HG03354 (cell line): ENCODE measurements around the gene GNAI3.

Experiments
- ATAC-seq: cut with Tn5 transposase; IDR thresholded peaks from one replicate; pipeline ENCODE4 v1.9.1; 2021; ENCODE audit warnings: mild to moderate bottlenecking; ENCODE audit not compliant: unreplicated experiment, poor library complexity, severe bottlenecking

Gene GNAI3

DNA sequence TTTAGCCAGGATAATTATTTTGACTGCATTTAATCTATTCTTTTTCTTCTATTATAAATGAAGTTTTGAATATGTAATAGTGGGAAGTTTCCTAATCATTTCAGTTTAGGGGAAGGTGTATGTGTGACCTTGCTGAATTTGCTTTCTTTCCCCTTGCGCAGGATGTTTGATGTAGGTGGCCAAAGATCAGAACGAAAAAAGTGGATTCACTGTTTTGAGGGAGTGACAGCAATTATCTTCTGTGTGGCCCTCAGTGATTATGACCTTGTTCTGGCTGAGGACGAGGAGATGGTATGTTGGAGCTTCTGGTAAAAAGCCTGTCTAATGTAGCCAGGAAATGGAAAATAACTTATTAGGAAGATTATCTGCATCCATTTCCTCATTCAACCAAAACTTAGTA is 37.6 kb downstream of the GNAI3 start:
- ATAC-seq, result no peak

DNA sequence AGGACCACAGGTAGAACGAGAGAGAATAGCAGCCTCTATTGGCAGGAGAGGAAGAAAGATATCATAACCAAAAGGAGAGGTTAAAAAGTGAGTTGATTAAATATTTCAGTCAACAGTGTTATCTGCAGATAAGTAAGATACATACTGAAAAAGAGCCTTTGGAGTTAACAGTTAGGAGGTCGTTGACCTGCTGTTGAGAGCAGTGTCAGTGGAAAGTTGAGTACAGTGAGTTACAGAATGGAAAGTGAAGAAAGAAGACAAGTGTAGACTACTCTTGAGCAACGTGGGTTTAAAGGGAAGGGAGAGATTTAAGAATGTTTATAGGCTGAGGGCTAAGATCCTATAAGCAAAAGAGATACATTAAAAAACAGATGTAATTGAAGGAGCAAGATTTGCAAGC is 40.8 kb downstream of the GNAI3 start:
- ATAC-seq, result no peak

DNA sequence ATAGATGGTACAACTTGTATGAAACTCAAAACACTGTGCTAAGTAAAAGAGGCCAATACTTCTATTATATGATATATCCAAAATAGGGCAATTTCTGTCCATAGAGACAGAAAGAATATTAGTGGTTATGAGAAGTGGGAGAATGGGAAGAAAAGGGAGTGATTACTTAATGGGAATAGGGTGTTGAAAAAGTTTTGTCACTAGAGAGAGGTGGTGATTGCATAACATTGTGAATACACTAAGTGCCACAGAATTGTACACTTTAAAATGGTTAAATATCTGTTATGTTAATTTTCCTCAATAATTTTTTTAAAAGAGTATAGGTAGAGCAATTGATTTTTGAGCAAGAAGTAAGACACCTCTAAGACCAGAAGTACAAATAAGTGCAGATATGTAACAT is 41.3 kb downstream of the GNAI3 start:
- ATAC-seq, result no peak

DNA sequence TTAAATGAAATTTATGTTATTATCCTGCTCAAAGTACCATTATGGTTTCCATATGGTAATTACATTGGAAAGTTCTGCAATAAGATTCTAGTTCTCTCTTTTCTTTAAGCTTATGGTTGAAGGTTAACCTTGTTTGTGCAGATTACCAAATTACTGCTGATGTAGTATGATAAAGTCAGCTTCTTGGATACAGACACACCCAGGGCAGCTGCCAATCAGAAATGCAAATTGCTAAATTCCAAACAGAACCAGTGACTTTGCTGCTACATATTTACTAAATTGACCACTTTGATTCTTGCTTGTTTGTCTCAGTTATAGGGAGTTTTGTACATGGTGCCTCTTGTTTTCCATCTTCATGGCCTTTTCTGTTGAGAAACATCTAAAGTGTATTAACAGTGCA is 44.5 kb downstream of the GNAI3 start:
- no peak for ATAC-seq

DNA sequence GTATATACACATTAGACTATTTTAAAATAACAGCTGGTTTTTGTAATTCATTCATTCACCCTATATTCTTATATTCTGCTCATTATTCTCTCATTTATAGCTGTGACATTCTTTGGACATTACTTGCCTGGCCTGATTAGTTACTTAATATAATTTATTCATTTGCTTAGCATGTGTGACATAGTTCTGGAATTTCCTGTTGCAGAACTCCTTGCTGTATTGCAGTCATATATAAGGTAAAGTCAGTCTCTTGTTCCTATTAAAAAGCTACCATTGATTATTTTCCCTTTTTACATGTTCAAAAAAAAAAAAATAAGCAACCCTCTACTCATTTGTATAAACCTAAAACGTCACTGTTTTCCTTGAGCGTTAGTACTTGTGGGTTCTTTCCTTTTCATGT is 47.1 kb downstream of the GNAI3 start:
- no peak for ATAC-seq

DNA sequence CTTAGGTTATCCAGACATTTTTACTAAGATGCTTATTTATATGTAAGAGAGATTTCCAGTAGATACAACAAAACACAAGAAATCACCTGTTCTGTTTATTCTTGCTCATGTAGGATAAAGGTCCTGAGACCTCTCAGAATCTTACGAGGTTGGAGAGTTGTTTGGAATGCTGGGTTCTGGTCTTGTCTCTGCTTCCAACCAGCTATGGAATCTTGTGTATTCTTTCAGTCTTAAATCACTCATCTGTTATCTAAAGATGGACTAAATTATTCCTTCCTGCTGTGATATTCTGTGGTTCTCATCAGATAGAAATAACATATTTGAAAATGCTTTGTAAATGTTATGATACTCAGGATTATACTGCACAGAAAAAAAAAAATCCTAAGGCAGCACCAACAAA is 49.7 kb downstream of the GNAI3 start:
- no peak for ATAC-seq

DNA sequence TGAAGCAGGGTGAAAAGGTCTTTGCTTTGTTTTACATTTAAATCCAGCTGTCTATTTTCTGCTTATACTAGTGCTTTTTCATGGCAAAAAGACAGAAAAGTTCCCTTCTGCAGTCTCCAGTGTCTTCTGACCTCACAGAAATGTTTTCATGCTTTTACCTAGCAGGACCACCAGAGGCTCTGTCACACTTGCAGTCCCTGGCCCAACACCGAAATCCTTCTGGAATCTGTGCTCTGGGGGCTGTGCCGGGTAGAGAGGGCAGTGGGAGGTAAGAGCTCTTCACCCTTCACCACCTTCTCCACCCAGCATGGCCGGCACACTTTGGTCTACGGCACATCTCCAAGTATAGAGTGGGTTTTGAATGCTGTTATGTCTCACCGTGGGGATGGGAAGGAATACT is 50.2 kb downstream of the GNAI3 start:
- ATAC-seq, result no peak

DNA sequence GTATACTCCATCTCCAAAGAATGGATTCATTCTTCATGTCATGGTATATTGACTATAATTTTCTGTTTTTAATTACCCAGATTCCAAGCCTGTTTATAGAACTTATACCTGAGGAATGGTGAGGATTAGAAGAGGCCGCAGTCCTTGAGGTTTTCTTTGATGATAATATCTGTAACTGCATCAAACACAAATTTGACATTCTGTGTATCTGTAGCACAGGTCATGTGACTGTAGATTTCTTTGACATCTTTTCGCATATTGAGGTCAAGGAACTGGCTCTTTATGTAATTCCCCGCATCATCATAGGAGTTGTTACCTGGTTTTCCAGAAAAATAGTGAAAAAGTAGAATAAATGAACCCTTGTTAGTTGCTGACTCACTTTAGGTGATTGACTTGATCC is 54.8 kb downstream of the GNAI3 start:
- ATAC-seq, result no peak

DNA sequence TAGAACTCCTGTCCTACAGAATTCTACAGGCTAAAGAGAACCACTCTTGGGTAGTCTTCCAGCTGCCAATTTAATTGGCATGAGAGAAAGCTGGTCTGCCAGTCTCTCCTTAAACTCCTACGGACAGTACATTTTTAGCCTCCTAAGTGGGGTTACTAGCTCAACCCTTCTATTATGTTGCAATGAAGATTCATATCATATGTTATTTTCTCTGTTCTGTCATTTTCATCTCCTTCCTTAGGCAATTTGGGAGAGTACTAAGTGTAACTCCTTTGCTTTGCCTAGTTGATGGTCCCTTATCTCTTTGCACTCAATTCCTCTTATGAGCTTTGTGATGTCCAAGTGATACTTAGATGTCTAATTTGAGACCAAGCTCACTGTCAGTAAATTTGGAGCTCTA is 57.0 kb downstream of the GNAI3 start:
- no peak for ATAC-seq

DNA sequence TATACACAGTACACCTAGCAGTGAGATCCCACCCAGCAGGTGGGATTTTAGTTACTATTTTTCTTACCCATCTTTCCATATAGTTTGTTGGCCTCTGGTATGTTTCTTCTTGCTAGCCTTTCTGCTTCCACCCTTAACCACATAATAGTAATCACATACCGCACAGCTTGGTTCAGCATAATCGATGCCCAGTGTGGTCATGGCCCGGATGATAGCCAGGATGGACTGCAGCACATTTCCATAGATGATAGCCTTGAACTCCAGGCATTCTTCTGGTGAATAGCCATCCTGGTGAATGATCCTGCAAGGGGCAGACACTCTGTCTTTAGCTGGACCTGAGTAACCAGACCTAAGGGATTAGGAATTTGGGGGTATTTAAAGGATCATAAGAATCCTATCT is 61.5 kb downstream of the GNAI3 start:
- no peak for ATAC-seq

DNA sequence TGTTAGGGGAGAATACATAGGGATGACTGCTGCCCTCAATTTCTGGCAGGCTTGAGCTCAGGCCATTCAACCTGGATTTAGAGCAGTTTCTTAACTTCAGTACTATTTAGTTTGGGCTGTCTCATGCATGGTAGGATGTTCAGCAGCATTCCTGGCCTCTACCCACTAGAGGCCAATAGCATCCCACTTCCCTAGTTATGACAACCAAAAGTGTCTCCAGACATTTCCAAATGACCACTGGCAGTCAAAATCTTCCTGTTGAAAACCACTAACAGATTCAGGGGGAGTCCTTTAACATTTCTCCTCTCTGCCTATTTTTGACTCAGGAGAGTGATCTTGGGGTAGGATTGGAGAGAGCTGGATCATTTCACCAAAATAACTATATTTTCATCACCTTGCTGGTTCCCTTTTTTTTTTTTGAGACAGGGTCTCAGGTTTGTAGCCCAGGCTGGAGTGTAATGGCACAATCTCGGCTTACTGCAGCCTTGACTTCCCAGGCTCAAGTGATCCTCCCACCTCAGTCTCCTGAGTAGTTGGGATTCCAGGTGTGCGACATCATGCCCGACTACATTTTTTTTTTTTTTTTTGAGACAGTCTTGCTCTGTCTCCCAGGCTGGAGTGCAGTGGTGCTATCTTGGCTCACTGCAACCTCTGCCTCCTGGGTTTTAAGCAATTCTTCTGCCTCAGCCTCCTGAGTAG is 62.3 kb downstream of the GNAI3 start:
- ATAC-seq, result no peak

DNA sequence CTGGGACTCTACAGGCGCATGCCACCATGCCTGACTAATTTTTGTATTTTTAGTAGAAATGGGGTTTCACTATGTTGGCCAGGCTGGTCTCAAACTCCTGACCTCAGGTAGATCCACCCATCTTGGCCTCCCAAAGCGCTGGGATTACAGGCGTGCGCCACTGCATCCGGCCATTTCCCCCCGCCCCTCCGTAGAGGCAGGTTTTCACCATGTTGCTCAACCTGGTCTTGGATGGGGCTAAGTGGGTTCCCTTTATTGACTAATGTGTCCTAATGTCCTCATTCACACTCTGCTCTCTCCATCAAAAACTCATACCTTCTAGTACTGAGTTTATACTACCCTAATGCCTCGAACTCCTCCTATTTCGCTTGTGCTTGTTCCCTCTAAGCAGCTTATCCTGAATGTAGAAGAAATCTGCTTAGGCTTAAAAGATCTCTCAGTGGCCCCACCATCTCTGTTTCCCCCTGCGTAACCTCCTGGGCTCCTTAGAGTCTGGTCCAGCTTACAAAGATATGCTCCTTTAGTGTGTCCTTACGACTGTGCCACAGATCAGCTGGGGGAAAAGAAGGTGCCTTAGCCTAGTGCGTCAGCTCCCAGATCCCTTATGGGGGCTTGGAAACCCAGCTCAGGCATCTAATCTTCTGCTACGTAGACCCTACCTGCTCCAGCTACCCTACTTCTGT is 63.0 kb downstream of the GNAI3 start:
- ATAC-seq, result no peak

DNA sequence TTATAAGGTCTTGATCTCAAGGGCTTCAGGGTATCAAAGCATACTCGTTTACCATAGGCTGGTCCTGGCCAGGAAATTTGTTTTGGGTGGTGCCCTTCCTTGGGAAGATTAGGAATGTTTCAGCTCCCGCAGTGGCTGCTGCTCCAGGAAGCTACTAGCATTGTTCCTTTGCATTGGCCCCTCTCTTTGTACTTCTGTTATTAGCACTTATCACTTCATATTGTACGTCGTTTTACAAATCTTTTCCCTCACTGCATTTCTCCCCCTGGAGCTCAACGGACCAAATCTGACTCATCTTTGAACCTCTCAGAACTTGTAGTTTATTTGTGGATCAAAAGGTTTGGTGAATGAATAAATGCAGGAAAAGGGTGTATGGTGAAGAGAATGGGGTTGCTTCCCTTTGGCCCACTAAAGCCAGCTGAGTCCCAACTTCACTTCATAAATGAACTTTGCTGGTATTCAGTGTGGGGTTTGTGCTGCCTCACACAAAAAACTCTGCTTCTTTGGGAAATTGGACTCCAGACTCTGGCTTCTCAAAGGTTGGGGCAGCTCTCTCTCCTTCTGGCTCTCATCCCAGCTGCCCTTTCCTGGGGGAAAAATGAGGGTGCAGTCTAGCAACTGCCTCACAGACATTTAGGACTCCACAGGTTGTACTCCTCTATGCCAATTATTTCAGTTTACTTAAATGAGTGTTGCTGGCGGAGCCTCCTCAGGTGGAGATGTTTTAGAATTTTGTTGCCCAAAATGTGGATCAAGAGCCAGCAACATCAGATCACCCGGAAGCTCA is 65.1 kb downstream of the GNAI3 start:
- no peak for ATAC-seq

DNA sequence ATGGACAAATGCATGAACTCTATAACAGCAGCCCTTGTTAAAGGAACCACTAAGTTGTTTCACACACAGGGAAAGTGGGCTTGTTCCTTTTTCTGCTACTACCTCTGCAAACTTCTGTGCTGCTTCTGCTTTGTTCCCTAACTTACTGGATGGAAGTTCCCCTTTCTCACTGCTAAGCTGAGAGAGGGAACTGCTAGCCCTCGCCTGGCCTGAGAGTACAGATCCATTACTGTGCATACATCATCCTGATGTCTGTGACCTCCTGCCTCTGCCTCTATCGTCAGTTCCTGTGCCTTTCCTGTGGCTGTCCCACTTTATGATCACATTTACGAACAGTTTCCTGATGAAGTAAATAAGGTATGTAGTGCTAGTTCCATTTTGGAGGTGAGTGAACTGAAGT is 67.5 kb downstream of the GNAI3 start:
- no peak for ATAC-seq

DNA sequence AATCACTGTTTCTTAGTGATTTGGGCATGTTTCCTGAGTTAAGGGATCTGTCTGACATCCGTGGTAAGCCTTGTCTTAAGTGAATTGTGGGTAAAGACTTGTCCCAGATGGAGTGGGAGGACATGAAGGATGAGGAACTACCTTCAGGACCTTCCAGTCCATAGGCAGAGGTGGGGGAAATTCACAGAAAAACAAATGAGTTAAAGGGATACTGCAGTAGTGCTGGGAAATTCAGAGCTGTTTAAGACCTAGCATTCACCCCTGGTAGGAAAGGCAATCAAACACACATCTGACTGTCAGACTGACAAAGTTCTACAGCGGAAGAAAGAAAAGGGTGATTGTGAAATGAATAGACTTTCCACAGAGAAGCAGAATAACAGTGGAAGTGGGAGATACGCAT is 68.0 kb downstream of the GNAI3 start:
- no peak for ATAC-seq

DNA sequence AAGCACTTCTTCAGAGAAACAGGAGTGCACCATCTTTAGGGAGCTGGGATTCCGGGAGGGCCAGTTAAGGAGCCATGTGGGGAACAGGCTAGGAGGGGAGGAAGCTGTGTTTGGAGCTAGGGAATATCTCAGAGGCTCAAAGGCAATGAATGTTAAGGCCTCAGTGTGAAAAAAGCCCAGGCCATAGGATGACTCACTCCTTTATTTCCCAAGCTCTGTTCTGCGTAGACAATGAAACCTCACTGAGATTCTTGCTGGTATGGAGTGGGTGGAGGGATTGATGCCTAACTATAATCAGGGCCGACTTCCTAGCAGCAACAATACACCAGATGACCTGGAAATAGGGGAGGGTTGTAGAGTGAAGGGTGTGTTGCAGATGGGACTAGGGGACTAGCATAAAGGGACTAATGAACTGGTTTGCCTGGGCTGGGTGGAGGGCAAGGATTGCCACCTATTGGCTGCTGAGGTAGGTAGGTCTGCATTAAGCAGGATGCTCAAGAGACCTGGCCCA is 68.9 kb downstream of the GNAI3 start:
- no peak for ATAC-seq

DNA sequence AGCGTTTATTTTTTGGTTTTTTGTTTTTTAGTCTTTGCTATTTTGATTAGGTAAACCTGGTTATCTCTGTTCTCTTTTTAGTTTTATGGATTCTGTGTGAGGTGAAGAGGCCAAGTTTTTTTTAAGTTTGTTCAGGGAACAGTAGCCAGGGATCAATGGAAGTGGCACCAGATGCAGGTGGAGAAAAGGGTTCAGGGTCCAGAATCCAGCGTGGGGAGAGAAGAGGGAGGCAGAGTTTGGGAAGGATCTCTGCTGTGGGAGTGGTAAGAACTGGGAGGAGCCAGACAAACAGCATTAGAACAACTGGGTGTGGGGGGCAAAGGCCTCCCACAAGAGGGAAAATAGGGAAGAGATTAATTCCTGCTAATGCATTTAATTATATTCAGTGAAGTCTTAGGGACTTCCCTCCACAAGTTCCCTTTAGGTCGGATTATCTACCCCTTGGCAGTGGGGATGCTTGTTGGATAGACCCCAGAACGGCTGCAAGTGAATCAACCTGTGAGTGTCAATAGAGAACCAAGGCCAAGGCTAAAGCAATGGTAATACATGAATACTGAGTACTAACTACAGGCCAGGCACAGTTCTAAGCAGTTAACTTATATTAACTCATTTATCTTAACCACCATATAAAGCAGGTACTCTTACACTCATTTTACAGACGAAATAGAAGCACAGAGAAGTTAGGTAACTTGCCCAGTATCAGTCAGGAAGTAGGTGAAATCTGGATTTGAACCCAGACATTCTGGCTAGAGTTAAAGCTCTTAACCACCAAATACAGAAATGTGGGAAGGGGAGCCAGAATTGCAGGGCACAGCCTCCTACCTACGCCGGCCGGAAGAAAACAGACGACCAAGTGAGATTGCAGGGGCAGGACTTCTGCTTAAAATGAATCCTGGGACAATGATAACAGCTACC is 70.5 kb downstream of the GNAI3 start:
- no peak for ATAC-seq

DNA sequence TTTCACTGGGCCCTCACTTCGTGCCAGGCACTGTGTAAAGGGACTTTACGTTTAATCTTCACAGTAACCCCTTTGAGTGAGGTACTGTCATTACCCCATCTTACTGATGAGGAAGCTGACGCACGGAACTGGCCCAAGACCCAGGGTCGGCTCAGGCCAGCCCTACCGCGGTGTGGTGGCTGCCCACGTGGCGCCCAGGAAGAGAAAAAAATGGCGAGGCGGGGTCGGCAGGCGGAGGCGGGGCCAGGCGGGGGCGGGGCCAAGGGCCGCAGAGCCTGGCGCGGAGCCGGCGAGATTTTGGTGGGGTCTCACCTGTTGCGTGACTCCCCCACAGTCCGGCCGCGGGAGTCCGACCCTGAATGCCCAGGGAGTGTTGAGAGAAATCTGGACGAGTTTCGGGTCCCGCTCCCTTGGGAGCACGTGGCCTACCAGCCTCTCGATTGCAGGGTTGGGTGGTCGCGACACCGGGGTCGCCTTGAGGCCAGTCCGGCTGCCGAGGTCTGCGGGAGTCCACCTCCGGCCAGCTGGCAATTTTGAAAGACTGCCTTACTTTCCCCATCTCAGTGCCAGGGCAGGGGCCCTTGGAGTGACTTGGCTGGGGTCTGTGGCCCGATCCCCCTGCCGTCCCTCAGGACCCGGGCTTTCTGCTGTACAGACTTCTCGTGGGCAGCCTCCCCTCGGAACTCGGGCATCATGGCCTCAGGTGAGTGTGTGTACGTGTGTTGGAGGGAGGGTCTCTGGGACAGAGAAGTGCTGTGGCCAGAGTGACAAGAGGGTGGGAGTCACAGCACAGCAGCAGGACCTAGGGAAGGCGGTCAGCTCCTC is 71.4 kb downstream of the GNAI3 start, which contains the start of the genes AMPD2 and GNAT2:
AMPD2 (plus strand) TSS at position 262 of the 825 bp plus-strand sequence. CDS start 1,339 bp downstream, outside the sequence.
GNAT2 (minus strand) TSS at position 41 of the 825 bp plus-strand sequence. CDS start 6,746 bp downstream, outside the sequence.
- ATAC-seq, result peak; percentile 64

DNA sequence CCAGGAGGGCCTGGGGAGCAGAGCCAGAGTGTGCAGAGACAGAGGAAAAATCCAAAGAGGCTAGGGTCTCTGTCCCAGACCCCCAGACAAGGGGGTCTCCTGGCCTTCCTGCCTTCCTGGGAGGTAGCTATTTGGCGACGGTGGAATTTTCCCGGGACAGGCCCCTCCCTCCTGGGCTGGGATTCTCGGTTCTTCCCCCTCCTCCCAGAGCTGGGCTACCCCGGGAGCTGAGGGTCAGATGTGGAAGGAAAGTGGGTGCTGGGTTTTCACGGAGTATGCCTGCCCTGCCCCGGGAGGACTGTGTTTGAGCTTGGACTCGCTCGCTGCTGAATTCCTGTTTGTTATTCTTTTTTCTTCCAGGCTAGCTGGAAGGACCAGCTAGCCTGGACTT is 72.0 kb downstream of the GNAI3 start:
- peak; percentile 0 for ATAC-seq
